Measurements from ENCODE around the gene SYT11.

Gene SYT11

GRCh38 chr1:155858800-155859233 is 550 bp upstream of the SYT11 start:
- CTCF ChIA-PET: interaction anchor here (1.0 to 2.1 kb wide), 2 partner anchors 19 to 41 kb away, joined by 4 to 8 read pairs; no protein-coding TSS in a partner anchor
- no peak for DNase-seq (ENCODE audit: low read depth, low spot score)
- peak overlapping the region; percentile 62 for H3K4me3 ChIP-seq (ENCODE audit: low read depth, low read length)
- TF ChIP-seq, protein P1, sequence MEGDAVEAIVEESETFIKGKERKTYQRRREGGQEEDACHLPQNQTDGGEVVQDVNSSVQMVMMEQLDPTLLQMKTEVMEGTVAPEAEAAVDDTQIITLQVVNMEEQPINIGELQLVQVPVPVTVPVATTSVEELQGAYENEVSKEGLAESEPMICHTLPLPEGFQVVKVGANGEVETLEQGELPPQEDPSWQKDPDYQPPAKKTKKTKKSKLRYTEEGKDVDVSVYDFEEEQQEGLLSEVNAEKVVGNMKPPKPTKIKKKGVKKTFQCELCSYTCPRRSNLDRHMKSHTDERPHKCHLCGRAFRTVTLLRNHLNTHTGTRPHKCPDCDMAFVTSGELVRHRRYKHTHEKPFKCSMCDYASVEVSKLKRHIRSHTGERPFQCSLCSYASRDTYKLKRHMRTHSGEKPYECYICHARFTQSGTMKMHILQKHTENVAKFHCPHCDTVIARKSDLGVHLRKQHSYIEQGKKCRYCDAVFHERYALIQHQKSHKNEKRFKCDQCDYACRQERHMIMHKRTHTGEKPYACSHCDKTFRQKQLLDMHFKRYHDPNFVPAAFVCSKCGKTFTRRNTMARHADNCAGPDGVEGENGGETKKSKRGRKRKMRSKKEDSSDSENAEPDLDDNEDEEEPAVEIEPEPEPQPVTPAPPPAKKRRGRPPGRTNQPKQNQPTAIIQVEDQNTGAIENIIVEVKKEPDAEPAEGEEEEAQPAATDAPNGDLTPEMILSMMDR (IDR thresholded peaks at IDR 0.05; ENCODE audit: insufficient read depth, low read length, missing control alignments): no peak
- POLR2A ChIA-PET: interaction anchor here (1.2 kb wide), 1 partner anchor 34 kb away, joined by 4 read pairs; no protein-coding TSS in a partner anchor

- TF ChIP-seq, protein P1 (IDR thresholded peaks at IDR 0.05; ENCODE audit: insufficient read depth, low read length, missing control alignments): no peak
- ChIA-PET CTCF (interaction anchor here (1.0 to 2.1 kb wide), 5 partner anchors 10 to 51 kb away, joined by 3 to 8 read pairs (median 4); partner anchors contain the start of gene RIT1), POLR2A (interaction anchor here (0.5 to 1.2 kb wide), 2 partner anchors 33 to 39 kb away, joined by 3 to 4 read pairs; no protein-coding TSS in a partner anchor)
- H3K4me3 ChIP-seq (ENCODE audit: low read depth, low read length): peak overlapping the region; percentile 62
- DNase-seq (ENCODE audit: low read depth, low spot score): no peak
Measured at GRCh38 chr1:155859881-155860871, 809 bp downstream of the SYT11 start.

DNA sequence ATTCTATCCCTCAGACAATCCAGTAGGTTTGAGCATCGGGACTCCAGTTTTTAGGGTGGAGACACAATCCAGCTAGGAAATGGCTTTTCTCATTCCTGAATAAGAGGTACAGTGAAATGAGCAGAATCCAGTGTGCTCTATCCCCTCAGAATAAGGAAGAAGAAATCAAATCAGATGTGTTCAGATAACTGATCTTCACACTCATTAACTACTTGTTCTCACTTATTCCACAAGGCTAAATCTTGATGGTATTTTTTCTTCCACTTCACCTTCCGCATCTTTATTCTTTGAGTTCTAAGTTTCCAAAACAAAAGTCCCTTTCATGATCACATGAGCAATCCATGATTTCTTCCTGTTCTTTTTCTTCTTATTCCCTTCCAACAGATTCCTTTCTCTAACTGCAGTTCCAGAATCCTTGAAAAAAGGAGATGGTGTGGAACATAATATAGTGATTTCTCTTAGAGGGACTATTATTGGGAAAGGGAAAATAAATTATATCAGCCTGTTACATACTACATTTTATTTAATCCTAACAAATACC is 1.7 kb downstream of the SYT11 start:
- CTCF ChIA-PET: interaction anchor here (1.3 to 2.1 kb wide), 4 partner anchors 9 to 51 kb away, joined by 3 to 8 read pairs (median 6); partner anchors contain the start of gene RIT1
- DNase-seq (ENCODE audit: low read depth, low spot score): no peak
- POLR2A ChIA-PET: interaction anchor here (0.6 kb wide), 1 partner anchor 19 kb away, joined by 3 read pairs; no protein-coding TSS in a partner anchor
- H3K4me3 ChIP-seq (ENCODE audit: low read depth, low read length): peak overlapping the region; percentile 62
- TF ChIP-seq, protein P1 (IDR thresholded peaks at IDR 0.05; ENCODE audit: insufficient read depth, low read length, missing control alignments): no peak

GRCh38 chr1:155861896-155862295 is 2.5 kb downstream of the SYT11 start:
- TF ChIP-seq, protein P1 (IDR thresholded peaks at IDR 0.05; ENCODE audit: insufficient read depth, low read length, missing control alignments): no peak
- ChIA-PET POLR2A (no interaction called here), CTCF (interaction anchor here (1.4 to 2.2 kb wide), 3 partner anchors 10 to 128 kb away, joined by 3 to 5 read pairs (median 4); no protein-coding TSS in a partner anchor)

GRCh38 chr1:155864393-155864792 is 5.0 kb downstream of the SYT11 start:
- ChIA-PET CTCF (no interaction called here), POLR2A (interaction anchor here (0.6 kb wide), 1 partner anchor 24 kb away, joined by 3 read pairs; no protein-coding TSS in a partner anchor)
- TF ChIP-seq, protein P1 (IDR thresholded peaks at IDR 0.05; ENCODE audit: insufficient read depth, low read length, missing control alignments): no peak
- DNase-seq (ENCODE audit: low read depth, low spot score): no peak
- H3K4me3 ChIP-seq (ENCODE audit: low read depth, low read length): no peak overlapping the region

More at GRCh38 chr1:155861896-155862295, 2.5 kb downstream of the SYT11 start:
- H3K4me3 ChIP-seq (ENCODE audit: low read depth, low read length): no peak overlapping the region
- no peak for DNase-seq (ENCODE audit: low read depth, low spot score)
